G401.6 (cell line): ENCODE results near the gene ZBTB44.
"Not testable (repeated sequence)": the region's sequence is repeated elsewhere in the genome, so short reads cannot be mapped to it uniquely, and the experiment has no call there.

Source experiments
- FAIRE-seq: peaks from 2 replicates; lab custom pipeline; 2012; peaks lifted over from hg19 to GRCh38; lab: Jason Lieb, UNC

ZBTB44 gene

DNA sequence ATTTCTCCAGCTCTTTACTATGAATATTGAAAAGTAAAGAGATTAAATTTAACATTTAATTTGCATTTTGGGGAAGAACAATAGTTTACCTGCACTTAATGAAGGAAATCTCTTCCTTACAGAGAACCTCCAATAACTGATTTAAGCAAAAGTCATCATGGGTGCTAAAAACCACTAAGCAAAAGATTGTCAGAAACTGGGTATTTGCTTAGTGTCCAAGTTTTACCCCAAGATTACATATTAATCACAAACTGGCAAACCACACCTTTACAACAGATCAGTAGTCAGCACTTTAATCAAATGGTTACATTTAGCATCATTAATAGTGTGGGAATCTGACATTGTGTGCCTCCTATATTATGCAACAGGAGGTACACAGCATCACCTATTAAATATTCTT, 2.7 kb downstream of the ZBTB44 start:
- FAIRE-seq = no peak

- no peak for FAIRE-seq
These were observed 4.1 kb downstream of the ZBTB44 start for GRCh38 chr11:130310622-130311021.

DNA sequence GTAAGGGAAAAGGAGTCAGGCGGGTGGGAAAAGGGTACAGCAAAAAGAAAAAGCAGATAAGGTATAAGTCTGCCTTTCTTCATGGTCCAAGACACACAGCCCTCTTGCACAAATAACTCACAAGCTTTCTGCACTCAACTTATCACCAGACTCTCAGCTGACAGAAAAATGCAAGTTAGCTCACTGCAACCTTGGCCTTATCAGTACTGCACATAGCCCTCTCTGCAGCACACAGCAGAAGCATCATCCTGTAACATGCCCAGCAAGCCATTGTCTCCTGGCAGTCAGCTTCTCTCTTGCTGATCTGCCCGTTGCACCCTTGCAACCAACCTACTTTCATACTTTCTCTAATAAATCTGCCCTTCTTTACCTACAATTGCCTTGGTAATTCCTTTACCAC, 5.8 kb downstream of the ZBTB44 start:
- no peak for FAIRE-seq

DNA sequence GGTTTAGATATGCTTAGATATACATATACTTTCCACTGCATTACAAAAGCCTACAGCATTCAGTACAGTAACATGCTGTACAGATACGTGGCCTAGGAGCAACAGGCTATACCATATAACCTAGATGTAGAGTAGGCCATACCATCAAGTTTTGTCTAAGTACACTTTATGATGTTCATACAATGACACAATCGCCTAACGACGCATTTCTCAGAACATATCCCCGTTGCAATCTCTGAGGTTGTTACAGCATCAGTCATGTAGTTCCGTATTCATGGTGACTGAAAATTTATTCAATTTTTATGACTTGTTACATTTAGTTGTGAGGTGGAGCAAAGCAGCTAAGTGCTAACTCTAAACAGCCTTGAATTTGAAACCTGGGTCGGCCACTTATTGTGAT, 6.7 kb downstream of the ZBTB44 start:
- no peak for FAIRE-seq

GRCh38 chr11:130304651-130305050, 10.1 kb downstream of the ZBTB44 start:
- FAIRE-seq = peak; percentile 60

GRCh38 chr11:130301002-130301401, 13.7 kb downstream of the ZBTB44 start:
- no peak for FAIRE-seq

- FAIRE-seq = no peak
These were observed 14.2 kb downstream of the ZBTB44 start for GRCh38 chr11:130300567-130300966.

GRCh38 chr11:130299978-130300377, 14.7 kb downstream of the ZBTB44 start:
- no peak for FAIRE-seq

GRCh38 chr11:130295657-130296056, 19.1 kb downstream of the ZBTB44 start:
- no peak for FAIRE-seq

DNA sequence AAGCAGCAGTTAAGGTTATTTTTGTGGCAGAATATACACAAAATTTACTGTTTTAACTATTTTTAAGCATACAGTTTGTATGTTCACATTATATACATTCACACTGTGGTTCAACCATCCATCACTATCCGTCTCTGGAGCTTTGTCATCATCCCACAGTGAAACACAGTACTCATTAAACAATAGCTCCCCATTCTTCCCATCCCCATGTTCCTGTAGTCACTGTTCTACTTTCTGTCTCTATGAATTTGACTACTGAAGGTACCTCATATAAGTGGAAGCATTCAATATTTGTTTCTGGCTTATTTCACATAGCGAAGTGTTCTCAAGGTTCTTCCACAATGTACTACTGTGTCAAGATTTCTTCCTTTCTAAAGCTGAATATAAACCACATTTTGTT, 32.6 kb downstream of the ZBTB44 start:
- no peak for FAIRE-seq

GRCh38 chr11:130281341-130281740, 33.4 kb downstream of the ZBTB44 start:
- not testable (repeated sequence) for FAIRE-seq

GRCh38 chr11:130279989-130280388, 34.7 kb downstream of the ZBTB44 start:
- no peak for FAIRE-seq

GRCh38 chr11:130278745-130279144, 36.0 kb downstream of the ZBTB44 start:
- no peak for FAIRE-seq

GRCh38 chr11:130278151-130278550, 36.6 kb downstream of the ZBTB44 start:
- no peak for FAIRE-seq

GRCh38 chr11:130272336-130272735, 42.4 kb downstream of the ZBTB44 start:
- FAIRE-seq = no peak

- no peak for FAIRE-seq
These were observed 45.3 kb downstream of the ZBTB44 start for GRCh38 chr11:130269326-130269943.

- no peak for FAIRE-seq
These were observed 51.4 kb downstream of the ZBTB44 start for GRCh38 chr11:130263351-130263750.

DNA sequence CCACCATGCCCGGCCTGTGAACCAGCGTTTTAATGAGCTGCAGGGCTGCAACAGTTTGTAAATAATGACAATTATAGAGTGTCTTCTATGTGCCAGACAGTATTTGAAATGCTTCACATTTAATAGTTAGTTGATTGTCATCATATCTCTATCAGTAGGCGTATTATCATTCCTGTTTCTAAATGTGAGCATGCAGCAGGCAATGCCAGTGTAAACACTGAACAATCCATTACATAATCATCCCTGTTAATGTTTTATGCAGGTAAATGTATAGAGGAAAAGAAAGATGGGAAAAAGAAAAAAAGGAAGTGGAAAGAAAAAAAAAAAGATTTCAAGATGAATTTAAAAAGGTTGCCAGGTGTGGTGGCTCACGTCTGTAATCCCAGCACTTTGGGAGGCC, 52.3 kb downstream of the ZBTB44 start:
- FAIRE-seq = no peak

DNA sequence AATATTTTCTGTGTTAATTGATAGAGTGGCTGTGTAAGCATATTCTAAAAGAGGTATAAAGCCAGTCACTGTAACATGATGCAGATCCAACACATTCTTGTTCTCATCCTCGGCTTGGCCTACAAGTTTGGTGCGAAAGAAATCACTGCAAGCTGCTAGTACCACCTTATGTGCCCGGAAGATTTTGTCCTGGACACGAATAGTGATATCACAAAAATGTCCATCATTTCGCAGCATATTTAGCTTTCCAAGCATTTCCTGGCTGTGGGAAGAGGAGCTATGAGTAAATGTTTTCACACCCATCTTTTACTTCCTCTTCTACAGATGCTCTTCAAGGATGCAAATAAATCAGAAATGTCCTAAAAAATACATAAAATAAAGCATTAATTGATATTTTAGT, 53.1 kb downstream of the ZBTB44 start:
- FAIRE-seq = no peak

DNA sequence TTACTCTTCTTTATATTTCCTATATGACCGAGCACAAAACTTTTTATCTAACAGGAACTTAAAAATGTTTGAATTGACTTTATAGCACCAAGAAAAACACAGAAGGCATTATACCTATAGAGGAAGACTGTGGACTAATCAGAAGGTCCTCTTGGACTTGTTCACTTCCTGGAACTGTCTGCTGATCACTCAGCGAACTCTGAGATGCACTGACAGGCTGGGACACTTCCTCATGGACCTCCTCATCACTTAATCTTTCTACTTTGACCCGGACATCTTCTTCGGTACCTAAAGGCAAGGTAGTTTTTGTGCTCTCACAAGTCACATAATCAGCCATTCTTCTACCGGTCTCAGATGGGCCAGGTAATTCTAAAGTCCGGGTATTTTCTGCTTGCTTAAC, 54.0 kb downstream of the ZBTB44 start:
- FAIRE-seq = no peak

DNA sequence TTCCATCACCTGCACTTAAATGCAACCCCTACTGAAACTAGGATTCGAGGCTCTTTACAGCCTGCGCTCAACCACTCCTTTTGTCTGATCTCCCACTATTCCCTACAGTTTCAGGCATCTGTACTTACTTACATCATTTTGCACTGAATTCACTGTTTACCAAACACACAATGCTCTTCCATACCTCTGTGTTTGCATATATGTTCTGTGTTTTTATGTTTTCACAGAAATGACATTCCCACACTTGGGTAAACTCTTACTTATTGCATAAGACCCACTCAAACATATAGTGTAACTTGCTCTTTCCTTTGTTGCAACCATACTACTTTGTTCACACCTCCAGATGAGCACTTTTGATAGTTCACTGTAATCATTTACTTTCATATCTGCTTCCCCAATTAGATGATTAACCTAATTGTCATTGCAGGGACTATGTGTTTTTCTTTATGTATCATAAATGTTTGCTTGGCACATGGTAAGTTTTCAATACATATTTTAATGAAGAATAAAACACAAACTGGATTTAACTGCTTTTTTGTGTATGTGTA, 54.6 kb downstream of the ZBTB44 start:
- FAIRE-seq = no peak

GRCh38 chr11:130251763-130252162, 63.0 kb downstream of the ZBTB44 start:
- FAIRE-seq = not testable (repeated sequence)

GRCh38 chr11:130249929-130250328, 64.8 kb downstream of the ZBTB44 start:
- FAIRE-seq = not testable (repeated sequence)

- no peak for FAIRE-seq
These were observed 65.3 kb downstream of the ZBTB44 start for GRCh38 chr11:130249371-130249770.

DNA sequence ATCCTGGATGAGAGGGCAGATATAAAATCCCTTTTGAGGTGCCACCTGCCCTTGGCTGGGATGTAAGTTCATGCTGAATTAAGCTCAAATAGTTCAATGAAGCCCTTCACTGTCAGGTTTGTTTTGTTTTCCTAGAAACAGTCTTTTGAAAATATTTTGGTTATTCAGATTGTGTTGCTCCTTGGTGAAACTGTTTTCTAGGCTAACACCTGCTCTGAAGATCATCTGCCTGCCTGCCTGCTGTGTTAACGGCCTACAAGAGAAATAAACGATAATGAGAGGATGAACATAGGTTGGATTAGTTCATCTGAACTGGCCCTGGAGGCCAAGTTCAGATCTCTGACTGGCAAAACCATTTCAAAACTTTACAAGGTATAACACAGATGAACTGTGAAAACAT, 67.4 kb downstream of the ZBTB44 start:
- no peak for FAIRE-seq
